Urinary bladder (tissue), 4 donors: ENCODE results near the gene PTPRS. TPM values are rescaled to one million over a fixed set of nuclear protein-coding genes. Genes with fewer than 3 reads are reported as not detected.
"Not testable (repeated sequence)": the region's sequence is repeated elsewhere in the genome, so short reads cannot be mapped to it uniquely, and the experiment has no call there.

Experiments used
- DNase-seq: peaks from one replicate; pipeline ENCODE4 v3.0.0-alpha.2; 2015; ENCODE audit errors: extremely low spot score
- H3K27ac ChIP-seq: one replicate; pipeline ENCODE4 v1.5.1; 2013; ENCODE audit warnings: low read depth, mild to moderate bottlenecking, moderate library complexity
- H3K36me3 ChIP-seq: one replicate; pipeline ENCODE4 v1.6.1; 2013; ENCODE audit warnings: mild to moderate bottlenecking, moderate library complexity; ENCODE audit not compliant: insufficient read depth
- H3K4me1 ChIP-seq: one replicate; pipeline ENCODE4 v1.6.1; 2013; ENCODE audit warnings: mild to moderate bottlenecking, moderate library complexity; ENCODE audit not compliant: insufficient read depth
- H3K4me3 ChIP-seq: one replicate; pipeline ENCODE4 v1.5.1; 2013; ENCODE audit warnings: low read depth, low read length
- WGBS: extraction: QIAGEN DNeasy Blood & Tissue Kit; methylation state at CpG from one replicate; pipeline ENCODE4 v1.1.7; 2013; 5-methylcytosine and 5-hydroxymethylcytosine counted together
- polyA plus RNA-seq: library from polyadenylated mRNA; stranded (reverse); fragments of 200-250 nt; gene quantifications from one replicate; pipeline ENCODE4 v1.2.3, GENCODE V29; 2013
- total RNA-seq: library from RNA; depleted of rRNA; stranded (reverse); fragments of >200 nt; gene quantifications from one replicate; pipeline ENCODE4 v1.2.3, GENCODE V29; 2014
- donor health status: healthy with polysubstance abuse.
- donor health status: healthy.

Gene PTPRS
- total RNA-seq, result 95.0 TPM
- 45.2 TPM for polyA plus RNA-seq

DNA sequence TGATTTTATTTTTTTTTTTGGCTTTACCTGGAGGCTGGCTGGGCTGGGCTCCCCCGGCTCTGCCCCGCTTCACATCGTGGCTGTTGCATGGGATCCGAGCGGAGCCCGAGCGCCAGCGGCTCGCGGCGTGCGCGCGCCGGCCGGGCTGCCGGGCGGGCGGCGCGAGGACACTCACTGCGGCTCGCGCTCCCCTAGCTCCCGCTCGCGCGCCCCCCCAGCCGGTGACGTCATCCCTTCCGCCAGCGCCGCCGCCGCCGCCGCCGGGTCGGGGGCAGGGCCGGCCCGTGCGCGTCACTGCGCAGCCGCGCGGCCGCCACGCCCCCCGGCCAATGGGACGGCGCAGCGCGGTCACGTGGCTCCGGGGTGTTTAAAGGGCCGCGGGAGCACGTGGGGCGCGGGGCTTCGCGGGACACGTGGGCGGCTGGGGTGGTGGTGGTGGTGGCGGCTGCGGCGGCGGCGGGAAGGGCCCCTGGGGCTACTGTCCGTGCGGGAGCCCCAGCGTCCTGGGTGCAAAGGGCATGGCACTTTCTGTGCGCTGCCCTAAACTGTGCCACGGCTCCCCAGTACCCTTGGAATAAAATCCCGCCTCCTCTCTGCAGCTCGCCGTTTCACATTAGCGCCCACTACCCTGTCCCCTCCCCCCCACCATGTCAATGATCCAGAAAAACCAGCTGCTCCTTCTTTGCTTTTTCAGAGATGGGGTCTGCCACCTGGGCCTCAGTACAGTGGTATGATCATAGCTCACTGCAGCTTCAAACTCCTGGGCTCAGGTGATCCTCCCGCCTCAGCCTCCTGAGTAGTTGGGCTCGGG, at the start of gene PTPRS:
Gene PTPRS (minus strand): TSS at position 176 of the 811 bp plus-strand sequence. CDS start 54,672 bp downstream, outside the sequence.
- Histone ChIP-seq H3K4me3 (peak within 1 kb of the TSS; percentile 56), H3K4me1 (peaks cover 3% of the 10 kb centered on the region), H3K36me3 (no peaks in the 10 kb centered on the region), H3K27ac (no peak within 1 kb of the TSS)
- DNase-seq, result peak; percentile 36
- 6% methylated on average over 81 of the region's 81 CpGs for WGBS

DNA sequence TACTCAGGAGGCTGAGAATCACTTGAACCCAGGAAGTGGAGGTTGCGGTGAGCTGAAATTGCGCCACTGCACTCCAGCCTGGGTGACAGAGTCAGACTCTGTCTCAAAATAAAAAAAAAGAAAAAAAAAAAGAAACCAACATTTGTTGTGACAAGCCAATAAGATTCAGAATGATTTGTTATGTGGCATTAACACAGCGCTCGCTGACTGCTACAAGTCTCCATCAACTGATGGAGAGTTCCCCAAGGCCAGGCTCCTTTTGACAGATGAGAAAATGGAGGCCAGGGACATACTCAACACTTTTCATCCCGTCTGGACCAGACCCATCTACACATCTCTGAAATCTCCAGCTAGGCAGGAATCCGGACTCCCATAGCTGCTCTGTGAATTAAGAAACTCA, 48.7 kb upstream of the PTPRS start:
- DNase-seq, result no peak

DNA sequence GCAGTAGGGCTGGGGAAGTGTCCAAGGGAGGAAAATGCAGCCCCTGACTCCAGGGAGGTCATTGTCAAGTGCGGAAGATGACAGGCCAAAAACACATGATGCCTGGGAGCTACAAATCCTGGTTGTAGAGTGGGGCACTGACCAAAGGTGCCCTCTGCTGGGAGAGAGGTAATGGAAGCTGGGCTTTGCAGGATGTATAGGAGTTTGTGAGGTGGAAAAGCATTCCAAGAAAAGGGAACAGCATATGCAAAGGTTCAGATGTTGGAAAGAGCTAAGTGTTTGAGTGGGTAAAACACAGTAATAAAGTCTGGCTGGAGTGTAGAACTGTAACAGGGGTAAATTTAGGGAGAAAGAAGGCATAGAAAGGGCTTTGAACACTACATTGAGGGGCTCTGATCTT, 46.9 kb upstream of the PTPRS start:
- no peak for DNase-seq
- Histone ChIP-seq H3K36me3 (no peaks in the 10 kb centered on the region), H3K27ac (no peak overlapping the region), H3K4me3 (no peak overlapping the region), H3K4me1 (no peaks in the 10 kb centered on the region)
- WGBS, result 90% methylated on average over 1 of the region's 1 CpG

More for the DNA sequence above, 48.7 kb upstream of the PTPRS start:
- no peak overlapping the region for H3K27ac ChIP-seq
- H3K36me3 ChIP-seq, result no peaks in the 10 kb centered on the region
- no peak overlapping the region for H3K4me3 ChIP-seq
- no peaks in the 10 kb centered on the region for H3K4me1 ChIP-seq
- 88% methylated on average over 6 of the region's 6 CpGs for WGBS

DNA sequence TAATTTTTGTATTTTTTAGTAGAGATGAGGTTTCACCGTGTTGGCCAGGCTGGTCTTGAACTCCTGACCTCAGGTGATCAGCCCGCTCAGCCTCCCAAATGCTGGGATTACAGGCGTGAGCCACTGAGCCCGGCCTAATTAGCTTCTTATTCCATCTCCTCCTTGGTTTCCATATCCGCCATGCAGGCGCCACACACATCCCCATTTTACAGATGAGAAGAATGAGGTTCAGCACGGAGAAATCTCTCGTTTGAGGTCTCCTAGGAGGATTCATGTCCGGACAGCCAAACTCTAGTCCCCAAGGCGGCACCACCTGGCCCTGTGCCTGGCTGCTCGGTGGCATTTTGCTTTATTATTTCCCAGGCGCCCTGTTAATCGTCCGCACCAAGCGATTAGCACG, 46.2 kb upstream of the PTPRS start:
- no peak for DNase-seq
- Histone ChIP-seq H3K4me1 (no peaks in the 10 kb centered on the region), H3K4me3 (no peak overlapping the region), H3K27ac (no peak overlapping the region), H3K36me3 (no peaks in the 10 kb centered on the region)
- WGBS, result 71% methylated on average over 16 of the region's 16 CpGs

- not testable (repeated sequence) for H3K27ac ChIP-seq, H3K4me1 ChIP-seq, H3K4me3 ChIP-seq, DNase-seq, H3K36me3 ChIP-seq
- WGBS, result 95% methylated on average over 6 of the region's 6 CpGs
Measured at GRCh38 chr19:5381197-5381596, 40.6 kb upstream of the PTPRS start.

DNA sequence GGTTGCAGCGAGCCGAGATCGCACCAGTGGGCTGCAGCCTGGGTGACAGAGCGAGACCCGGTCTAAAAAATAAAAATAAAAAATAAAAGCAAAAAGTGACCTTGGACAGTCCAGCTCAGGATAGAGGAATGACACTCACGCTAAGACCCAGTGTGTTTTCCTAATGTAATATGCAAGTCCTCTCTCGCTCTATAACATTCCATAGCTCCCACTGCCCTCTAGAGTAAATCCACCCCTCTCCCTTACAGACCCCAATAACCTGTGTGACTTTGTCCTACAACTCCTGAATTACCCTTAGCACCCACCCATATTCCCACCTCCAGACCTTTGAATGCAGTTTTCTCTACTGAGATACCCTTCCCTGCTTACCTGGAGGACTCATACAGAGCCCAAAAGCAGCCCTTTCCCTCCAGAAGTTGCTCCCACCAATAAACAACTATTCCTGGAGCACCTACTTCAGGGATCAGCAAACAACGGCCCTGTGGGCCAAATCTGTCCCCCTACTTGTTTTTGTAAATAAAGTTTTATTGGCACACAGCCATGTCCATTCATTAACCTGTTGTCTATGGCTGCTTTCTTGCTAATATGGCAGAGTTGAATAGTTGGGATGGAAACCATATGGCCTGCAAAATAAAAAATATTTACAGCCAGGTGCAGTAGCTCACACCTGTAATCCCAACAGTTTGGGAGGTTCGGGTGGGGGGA, 39.8 kb upstream of the PTPRS start:
- no peak for DNase-seq
- WGBS, result 86% methylated on average over 9 of the region's 9 CpGs
- H3K36me3 ChIP-seq, result no peaks in the 10 kb centered on the region
- H3K4me1 ChIP-seq, result no peaks in the 10 kb centered on the region
- H3K4me3 ChIP-seq, result no peak overlapping the region
- no peak overlapping the region for H3K27ac ChIP-seq

DNA sequence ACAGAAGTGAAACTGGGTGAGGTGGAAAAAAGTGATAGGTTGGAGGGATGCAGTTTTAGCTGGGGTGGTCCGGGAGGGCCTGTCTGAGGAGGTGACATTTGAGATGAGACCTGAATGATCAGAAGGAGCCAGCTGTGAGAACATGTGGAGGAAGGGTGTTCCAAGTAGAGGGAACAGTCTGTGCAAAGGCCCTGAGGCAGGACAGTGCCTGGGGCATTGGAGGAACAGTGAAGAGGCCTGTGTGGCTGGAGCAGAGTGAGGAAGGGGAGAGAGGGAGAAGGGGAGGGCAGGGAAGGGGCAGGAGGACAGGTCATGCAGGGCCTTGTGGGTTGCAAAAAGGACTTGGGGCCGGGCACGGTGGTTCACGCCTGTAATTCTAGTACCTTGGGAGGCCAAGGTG, 36.3 kb upstream of the PTPRS start:
- DNase-seq, result no peak
- Histone ChIP-seq H3K4me1 (no peaks in the 10 kb centered on the region), H3K36me3 (no peaks in the 10 kb centered on the region), H3K27ac (no peak overlapping the region), H3K4me3 (no peak overlapping the region)
- WGBS, result 91% methylated on average over 4 of the region's 4 CpGs

DNA sequence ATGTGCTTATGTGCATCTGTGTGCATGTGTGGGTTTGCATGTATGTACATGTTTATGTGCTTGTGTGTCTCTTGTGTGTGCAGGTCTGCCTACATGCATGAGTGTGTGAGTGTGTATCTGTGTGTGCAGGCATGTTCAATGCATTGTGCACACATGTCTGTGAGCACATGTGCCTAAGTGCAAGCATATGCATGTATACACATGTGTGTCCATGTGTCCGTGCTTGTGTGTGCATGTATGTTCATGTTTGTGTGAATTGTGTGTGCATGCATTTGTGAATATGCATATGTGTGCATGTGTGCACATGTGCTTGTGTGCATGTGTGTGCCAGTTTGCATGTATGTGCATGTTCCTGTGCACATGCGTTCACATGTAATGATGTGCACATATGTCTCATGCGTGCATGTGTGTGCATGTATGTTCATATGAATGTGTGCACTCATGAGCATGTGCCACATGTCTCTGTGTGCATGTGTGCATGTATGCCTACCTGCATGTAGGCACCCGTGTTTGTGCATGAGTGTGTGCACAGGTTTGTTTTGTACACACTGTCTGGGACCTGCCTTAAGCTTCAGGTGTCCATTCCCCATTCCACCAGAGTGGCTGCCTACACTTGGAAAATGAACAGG, 32.1 kb upstream of the PTPRS start:
- no peaks in the 10 kb centered on the region for H3K4me1 ChIP-seq
- no peaks in the 10 kb centered on the region for H3K36me3 ChIP-seq
- H3K27ac ChIP-seq, result no peak overlapping the region
- WGBS, result 81% methylated on average over 4 of the region's 4 CpGs
- no peak overlapping the region for H3K4me3 ChIP-seq
- no peak for DNase-seq

DNA sequence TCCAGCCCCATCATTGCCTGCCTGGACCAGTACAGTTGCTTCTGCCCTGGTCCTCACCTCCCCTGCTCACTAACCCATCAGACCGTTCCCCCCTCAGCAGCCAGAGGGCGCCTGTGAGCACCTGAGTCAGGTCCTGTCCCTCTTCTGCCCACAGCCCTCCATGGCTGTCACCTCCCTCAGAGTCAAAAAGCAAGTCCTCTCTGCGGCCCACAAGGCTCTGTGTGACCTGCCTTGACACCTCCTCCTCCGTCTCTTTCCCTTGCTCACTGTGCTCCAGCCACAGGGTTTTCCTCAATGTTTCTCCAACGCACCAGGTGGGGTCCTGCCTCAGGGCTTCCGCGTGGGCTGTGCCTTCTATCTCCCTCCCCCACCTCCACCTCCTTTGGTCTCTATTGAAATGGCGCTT, 29.4 kb upstream of the PTPRS start:
- H3K4me1 ChIP-seq, result no peaks in the 10 kb centered on the region
- 35% methylated on average over 8 of the region's 8 CpGs for WGBS

DNA sequence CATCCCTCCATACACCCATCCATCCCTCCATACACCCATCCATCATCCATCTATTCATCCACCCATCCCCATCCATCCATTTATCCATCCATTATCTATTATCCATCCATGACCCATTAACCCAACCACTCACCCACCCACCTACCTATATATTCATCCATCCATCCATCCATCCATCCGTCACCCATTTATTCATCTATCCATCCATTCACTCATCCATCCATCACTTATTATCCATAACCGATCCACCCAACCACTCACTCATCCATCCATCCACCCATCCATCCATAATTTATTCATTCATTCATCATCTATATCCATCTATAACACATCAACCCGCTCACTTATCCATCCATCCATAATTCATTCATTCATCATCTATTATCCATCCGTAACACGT, 28.7 kb upstream of the PTPRS start:
- Histone ChIP-seq H3K4me3 (no peak overlapping the region), H3K4me1 (no peaks in the 10 kb centered on the region), H3K36me3 (no peaks in the 10 kb centered on the region), H3K27ac (no peak overlapping the region)
- no peak for DNase-seq
- WGBS, result 92% methylated on average over 5 of the region's 5 CpGs

More for the DNA sequence above, 29.4 kb upstream of the PTPRS start:
- no peak for DNase-seq
- no peak overlapping the region for H3K27ac ChIP-seq
- no peak overlapping the region for H3K4me3 ChIP-seq
- H3K36me3 ChIP-seq, result no peaks in the 10 kb centered on the region

GRCh38 chr19:5367530-5368133, 27.0 kb upstream of the PTPRS start:
- H3K27ac ChIP-seq, result no peak overlapping the region
- no peaks in the 10 kb centered on the region for H3K4me1 ChIP-seq
- 83% methylated on average over 5 of the region's 5 CpGs for WGBS
- no peaks in the 10 kb centered on the region for H3K36me3 ChIP-seq
- DNase-seq, result no peak
- no peak overlapping the region for H3K4me3 ChIP-seq

- Histone ChIP-seq H3K4me3 (no peak overlapping the region), H3K4me1 (no peaks in the 10 kb centered on the region), H3K27ac (no peak overlapping the region), H3K36me3 (no peaks in the 10 kb centered on the region)
- DNase-seq, result no peak
- WGBS, result 88% methylated on average over 6 of the region's 6 CpGs
Measured at GRCh38 chr19:5365905-5366304, 25.3 kb upstream of the PTPRS start.

DNA sequence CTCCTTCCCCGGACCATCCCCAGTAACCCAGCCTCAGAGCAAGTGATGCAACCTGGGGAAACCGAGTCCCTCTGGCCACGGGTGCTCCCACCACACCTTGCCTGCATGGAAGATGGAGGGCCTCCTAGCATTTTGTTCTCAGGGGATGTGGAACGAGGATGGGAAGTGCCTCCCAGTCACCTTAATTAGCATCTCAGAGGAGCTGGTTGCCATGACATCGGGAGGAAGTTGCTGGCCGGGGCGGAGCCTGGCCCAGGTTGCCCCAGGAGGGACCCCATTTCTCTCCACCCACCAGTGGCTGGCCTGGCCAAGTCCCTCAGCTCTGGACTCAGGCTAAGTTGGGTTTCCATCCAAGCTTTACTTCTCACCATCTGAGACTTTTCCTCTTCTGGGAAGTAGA, 24.1 kb upstream of the PTPRS start:
- Histone ChIP-seq H3K4me1 (no peaks in the 10 kb centered on the region), H3K4me3 (no peak overlapping the region), H3K36me3 (no peaks in the 10 kb centered on the region), H3K27ac (no peak overlapping the region)
- no peak for DNase-seq
- 28% methylated on average over 7 of the region's 7 CpGs for WGBS
